GM21515 (cell line): ENCODE data around the gene GRM7.

Source experiments
- ATAC-seq: cut with Tn5 transposase; IDR thresholded peaks from one replicate; pipeline ENCODE4 v1.9.1; 2021; ENCODE audit not compliant: unreplicated experiment

Gene GRM7

DNA sequence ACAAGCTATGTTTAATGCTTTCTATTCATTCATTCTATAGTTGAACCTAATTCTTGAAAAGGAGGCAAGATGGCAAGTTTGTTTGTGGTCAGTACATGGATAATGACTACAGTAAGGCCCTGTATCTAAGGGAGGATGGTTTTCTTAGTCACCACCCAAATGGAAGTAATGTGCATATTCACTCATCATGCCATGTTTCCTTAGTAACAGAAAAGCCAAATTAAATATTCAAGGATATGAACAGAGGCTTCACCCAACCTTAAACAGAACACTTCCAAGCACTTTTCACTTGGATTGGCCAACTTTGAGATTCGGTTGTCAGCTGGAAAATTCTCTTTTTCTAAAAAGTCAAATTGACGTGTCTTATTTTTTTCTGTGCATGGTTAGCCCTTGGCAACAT lies 835.4 kb downstream of the GRM7 start:
- ATAC-seq, result no peak

DNA sequence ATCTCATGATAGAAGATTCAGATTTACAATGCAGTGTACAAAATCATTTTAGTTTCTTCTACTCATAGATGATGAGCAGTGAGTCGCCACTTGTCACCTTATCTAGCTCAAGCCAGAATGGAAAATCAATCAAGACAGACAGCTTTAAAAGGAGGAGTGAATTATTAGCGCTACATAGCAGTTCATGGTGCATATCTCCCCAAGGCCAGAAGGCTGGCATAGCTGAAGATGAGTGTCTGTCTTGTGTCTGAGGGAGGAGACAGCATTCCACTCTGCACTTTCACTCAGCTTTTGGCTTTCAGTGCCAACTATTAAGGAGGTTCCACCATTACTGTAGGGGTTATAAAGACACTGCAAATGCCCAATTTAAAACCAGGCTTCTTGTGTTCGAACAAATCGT lies 836.6 kb downstream of the GRM7 start:
- no peak for ATAC-seq

DNA sequence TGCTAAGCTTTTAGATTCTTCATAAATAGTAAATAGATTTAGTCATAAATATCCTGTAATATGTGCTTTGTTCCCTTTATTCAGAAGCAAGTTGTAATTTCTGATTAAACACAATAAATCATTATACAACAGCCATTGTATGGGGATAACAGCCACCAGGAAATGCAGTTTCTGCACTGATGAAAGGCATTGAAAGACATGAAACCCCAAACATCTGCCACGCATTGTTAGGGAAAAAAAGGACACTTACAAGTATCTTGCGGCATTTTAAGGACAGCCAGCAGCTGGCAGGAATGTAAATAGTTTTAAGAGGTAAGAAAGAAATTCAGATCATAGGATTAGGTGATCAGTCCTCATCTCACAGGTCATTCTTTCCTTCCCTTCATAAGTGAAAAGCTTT lies 839.6 kb downstream of the GRM7 start:
- no peak for ATAC-seq

DNA sequence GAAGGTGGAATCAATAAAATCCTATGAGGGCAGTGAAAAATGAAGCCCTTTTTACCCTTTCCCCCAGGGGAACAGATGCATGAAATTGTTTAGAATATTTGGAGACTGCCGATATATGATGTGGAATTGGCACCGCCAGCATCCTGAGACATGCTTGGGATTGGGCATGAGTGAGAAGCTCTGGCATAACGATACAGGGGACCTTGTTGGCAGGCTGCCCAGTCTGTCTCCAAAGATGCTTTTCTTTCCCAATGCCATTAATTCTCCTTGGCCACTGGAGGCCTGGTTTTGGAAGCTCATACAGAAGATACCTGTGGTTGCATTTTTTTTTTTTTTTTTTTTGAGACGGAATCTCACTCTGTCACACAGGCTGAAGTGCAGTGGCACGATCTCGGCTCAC lies 840.1 kb downstream of the GRM7 start:
- ATAC-seq, result no peak

DNA sequence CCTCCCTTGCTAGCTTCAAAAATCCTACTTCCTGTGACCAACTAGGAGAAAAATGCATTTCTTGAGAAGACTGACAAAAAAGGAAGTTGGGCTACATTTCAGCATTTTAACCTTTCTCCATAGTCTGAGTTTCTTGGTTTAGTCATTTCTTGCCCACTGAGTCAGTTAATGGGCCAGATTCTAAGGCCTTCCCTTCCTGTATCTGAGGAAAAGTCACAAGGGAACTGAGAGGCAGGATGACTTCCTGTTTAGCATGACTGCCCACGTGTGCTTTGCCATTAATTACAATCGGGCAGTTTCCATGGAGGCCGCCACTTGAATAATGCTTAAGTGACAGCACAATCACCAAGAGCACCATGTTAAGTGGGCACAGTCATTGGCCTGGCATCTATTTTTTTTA lies 846.3 kb downstream of the GRM7 start:
- ATAC-seq, result no peak

DNA sequence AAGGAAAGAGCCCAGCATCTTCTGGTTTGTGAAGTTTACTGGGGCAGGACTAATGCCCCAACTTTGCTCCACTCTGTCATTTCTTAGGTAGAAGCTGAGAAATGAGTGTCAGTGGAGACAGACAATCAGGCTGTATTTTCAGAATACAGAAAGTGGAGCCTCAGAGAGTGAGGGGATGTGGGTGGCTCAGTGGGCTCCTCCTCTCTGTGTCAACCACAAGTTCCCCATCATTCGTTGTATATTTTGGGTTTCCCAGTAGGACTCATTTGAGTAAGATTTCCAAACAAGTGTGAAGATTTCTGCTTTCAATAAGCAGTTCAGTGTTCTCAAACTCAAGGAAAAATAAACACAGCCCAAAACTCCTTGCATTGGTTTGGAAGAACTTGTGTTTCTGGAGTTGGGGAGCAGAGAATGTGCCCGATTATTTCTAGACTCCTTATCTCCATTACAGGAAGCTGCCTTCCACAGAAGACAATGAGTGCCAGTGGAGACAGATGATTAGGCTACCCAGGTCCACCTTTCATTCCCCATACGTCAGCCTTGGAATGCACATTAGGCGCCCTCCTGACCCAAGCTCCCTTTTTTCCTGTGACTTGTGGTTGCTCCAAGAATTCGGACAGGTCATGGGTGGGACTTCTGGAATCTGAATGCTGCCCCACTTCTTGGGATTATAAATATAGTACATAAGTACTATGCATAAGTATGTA lies 848.6 kb downstream of the GRM7 start:
- no peak for ATAC-seq

GRCh38 chr3:7710284-7710683 lies 849.4 kb downstream of the GRM7 start:
- ATAC-seq, result no peak

GRCh38 chr3:7713724-7714123 lies 852.8 kb downstream of the GRM7 start:
- ATAC-seq, result no peak

DNA sequence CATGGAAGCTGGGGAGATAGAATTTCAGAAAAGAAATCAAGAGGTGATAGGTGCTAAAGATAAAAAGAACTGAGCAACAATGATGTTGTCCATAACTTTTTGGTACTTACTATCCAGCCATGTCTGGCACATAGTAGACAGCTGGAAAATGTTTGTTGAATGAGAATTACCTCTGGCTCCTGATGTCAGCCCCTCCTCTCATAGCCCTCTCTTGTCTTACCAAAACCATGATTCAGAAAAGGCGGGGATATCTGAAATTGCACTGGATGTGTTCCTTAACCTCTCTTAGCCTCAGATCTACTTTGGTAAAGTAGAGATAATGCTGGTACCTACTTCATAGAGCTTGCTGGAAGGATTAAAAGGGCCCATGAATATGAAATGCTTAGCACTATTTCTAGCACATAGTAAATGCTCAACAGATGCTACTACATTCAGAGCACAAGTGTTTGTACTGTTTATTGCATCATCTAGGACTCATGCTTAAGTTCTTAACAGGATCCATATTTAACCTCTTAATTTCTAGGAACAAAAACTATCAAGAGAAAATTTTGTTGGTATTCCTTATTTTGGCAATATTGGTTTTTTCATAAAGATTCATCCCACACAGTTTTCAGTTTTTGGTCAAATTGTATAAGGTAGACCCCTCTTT lies 859.9 kb downstream of the GRM7 start:
- no peak for ATAC-seq

DNA sequence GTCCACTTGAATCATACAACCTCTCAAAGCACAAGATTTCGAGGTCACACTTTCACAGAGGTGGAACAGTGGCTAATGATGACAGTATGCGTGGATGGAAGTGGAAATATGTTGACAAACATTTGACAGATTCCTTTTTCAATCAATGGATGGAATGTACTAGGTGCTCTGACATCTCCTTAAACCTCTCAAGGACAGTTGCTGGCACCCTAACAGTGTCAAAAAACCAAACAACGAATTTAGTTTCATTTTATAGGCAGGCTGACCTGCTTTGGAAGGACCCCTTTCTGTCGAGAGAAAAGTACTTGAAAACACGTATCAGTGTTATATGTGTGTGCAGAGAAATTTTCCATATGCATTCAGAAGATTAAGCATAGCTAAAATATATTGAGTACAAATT lies 861.0 kb downstream of the GRM7 start:
- no peak for ATAC-seq

GRCh38 chr3:7728566-7729519 lies 867.9 kb downstream of the GRM7 start:
- no peak for ATAC-seq

- no peak for ATAC-seq
Measured at GRCh38 chr3:7733933-7734332, 873.0 kb downstream of the GRM7 start.

DNA sequence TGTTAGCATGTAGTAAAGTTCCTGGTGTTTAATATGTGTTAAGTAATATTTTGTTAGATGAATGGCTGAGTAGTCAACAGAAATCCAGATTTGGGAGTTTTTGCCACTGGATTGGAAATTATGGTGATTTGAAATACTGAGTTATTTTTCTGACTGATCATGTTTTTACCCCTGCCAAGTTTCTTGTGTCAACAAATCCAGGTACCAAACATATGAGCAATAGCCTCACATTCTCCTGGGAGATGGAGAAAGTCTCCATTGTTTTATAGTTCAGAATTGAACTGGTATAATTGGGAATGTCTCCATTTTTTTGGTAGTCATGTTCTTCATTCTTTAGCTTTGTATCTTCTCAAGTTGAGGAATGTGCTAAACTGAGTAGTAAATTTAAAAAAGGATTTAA lies 873.5 kb downstream of the GRM7 start:
- no peak for ATAC-seq

DNA sequence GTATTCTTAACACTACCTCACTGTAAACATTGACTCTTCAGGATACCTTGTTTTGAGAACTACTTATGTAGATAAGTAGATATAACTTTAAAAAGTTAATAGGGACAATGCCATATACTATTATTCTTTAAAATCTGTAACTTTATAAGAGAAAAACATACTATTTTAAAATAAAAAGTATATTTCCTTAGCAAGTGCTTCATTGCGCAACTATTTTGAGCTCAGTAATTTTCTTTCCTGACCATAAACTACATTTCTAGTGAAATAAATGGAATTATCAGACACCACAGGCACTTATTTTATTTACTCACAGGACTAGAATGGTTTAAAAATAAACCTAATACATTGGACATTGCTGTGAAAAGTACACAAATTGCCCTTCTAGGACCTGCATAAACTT lies 876.3 kb downstream of the GRM7 start:
- ATAC-seq, result no peak

GRCh38 chr3:7739754-7740153 lies 878.8 kb downstream of the GRM7 start:
- no peak for ATAC-seq

DNA sequence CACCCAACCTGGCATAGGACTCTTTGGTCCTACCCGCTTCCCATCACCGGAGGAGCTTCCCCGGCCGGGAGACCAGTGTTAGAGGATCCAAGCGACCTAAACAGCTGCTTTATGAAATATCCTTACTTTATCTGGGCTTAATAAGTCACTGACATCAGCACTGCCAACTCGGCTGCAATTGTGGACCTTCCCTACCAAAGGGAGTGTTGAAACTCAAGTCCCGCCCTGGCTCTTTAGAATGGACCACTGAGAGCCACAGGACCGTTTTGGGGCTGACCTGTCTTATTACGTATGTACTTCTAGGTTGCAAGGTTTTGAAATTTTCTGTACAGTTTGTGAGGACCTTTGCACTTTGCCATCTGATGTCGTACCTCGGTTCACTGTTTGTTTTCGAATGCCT lies 879.5 kb downstream of the GRM7 start:
- no peak for ATAC-seq

DNA sequence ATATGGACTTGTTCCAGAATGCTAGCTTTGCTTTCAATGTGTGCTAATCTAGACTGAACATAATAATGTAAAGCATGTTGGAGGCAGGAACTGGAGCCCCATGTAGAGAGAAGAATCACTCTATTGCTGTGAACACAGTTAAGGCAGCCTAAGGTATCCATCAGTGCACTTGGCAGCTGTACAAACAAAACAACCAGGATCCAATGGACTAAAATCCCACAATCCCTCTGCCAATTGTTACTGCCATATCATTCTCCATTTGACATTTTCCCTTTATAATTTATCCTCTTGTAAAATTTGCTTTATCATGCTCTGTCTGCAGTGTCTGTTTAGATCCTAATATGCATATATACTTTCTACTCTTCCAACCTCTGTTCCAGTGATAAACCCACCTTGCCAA lies 883.9 kb downstream of the GRM7 start:
- no peak for ATAC-seq

- no peak for ATAC-seq
Measured at GRCh38 chr3:7745711-7746110, 884.8 kb downstream of the GRM7 start.

DNA sequence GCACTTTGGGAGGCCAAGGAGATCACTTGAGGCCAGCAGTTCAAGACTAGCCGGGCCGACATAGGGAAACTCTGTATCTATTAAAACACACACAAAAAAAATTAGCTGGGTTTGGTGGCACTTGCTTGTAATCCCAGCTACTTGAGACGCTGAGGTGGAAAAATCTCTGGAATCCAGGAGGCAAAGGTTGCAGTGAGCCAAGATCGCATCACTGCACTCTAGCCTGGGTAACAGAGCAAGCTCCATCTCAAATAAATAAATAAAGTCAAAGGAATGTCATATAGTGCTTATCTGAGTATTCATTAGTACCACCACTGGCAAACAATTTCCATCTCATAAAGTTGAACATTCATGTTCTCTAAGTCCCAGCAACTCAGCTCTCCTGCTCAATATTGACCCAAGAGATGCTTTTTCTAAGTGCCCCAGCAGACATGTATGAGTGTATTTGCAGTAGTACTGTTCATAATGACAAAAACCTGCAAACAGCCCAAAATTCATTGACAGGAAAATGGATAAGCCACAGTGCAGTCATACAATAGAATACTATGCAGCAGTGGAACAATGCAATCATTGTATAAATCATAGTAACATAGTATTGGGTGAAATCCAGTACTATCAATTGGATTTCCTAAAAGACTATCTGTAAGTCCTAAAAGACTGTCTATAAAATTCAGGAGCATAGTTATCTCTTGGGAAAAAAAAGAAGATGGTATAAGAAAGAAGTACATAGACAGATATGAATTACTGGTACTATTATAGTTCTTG lies 889.2 kb downstream of the GRM7 start:
- ATAC-seq, result no peak

- ATAC-seq, result no peak
Measured at GRCh38 chr3:7752005-7752404, 891.1 kb downstream of the GRM7 start.
